Heart left ventricle (tissue), 13 donors: ENCODE data around the gene MTUS2.

Source experiments
- CTCF ChIP-seq, 12 donors: fragments of 200-600 bp; sonication (generic) in 4 of 12; IDR thresholded peaks; one replicate each; pipeline versions ENCODE4 v1.5.0 to v1.8.0; 2018 to 2022; ENCODE audit warnings: antibody characterized with exemption in 12 of 12, mild to moderate bottlenecking in 5 of 12
- POLR2A ChIP-seq, 2 donors: fragments of 450-650 bp; IDR thresholded peaks; one replicate each; pipeline ENCODE4 v1.6.1; 2017; ENCODE audit warnings: antibody characterized with exemption in 2 of 2, mild to moderate bottlenecking in 2 of 2, moderate library complexity in 2 of 2
- donor health status: ischemic (EF 13 %, LVEDD 7.1; RV severe dilation, severe dysfunction).
- donor health status: DM: no; HTN: yes; CAD: no.
- donor health status: DM: no; HTN: no; CAD: no.
- donor health status: ischemic (EF 25% LVEDD 6.9; RV normal size, moderate dysfunction).
- donor health status: ischemic (EF 25% LVEDD 5.7; RV mildly dilated, moderate dysfunction).
- donor health status: ischemic (EF 35%, LVEDD 5.7; RV mildly dilated, moderate dysfunction).
- donor health status: nonischemic (EF 11% LVEDD 7.7; RV severe dilation, severe dysfunction).
- donor health status: DM: yes; HTN: yes; CAD: no.
- donor health status: PGD.
- donor health status: ischemic (EF 29% LVEDD 5.4; RV normal size, mild dysfunction).
- donor health status: nonischemic (EF 23%, LVEDD 6.1; RV moderate dilation, normal function).

GRCh38 chr13:29382021-29382420, 561.9 kb downstream of the MTUS2 start:
- TF ChIP-seq CTCF (IDR thresholded peaks at IDR 0.05) (no peak), POLR2A (IDR thresholded peaks at IDR 0.05) (no peak)
